Activated naive CD4-positive, alpha-beta T cell treated with anti-CD3 and anti-CD28 coated beads, Interleukin-2, amount 50 U/mL, for 16 hours (primary cell): ENCODE results near the gene GSK3A.

Source experiments
- DNase-seq: peaks from one replicate; pipeline ENCODE4 v3.0.0-alpha.2; 2020

GSK3A gene

DNA sequence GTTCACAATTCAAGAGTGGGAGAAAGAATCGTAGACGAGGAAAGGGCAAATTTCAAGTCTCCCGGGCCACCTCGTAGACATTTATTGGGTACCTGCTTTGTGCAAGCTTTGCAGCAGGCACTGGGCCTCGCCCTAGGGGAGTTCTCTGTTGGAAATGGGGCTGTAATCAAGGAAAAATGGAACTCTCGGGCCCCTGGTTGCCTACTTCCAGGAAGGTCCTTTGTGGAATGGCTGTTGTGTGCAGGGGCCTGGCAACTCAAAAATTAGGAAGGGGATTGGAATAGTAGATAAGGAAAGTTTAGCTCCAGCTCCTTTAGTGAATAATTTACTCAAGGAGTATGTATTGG is 21.7 kb downstream of the GSK3A start:
- no peak for DNase-seq

DNA sequence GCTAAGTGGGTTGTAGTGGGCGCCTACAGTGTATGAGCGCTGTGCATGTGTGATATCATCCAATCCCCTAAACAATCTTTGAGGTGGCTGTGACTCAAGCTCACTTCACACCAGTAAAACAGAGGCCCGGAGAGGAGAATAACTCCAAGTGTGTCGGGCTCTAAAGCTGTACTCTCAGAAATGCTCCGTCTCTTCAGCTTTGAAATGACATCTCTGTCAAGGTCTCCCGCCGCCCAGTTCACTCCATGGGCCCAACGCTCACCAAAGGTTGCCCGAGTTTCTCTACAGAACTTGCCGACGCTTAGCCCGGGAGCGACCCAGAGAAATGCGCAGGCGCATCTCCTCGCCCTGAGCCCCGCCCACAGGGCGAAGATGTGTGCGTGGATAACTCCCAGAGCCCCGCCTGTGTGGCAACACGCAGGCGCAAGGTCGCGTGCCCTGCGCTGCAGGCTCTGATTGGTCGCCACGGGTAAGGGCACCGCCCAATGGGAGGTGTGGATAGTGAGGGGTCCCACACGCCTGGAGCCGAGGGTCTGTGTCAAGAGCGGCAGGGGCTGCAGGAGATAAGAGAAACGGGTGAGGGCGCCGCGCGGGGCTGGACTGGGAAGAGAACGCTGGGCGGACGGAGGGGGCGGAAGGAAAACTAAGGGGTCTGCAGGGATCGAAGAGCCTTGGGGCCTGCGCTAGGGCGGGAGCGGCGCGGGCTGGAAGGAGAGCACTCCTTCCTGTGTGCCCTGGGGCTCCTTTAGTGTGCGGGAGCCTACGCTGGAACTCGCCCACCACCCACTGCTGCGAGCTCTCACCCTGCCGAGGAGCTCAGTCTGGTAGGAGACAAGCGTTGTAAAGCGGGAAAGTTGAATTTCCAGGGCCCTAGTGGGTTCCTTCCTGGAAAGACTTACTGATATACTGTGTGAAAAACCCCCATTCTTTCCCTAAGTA is 22.3 kb downstream of the GSK3A start, which contains the start of gene ZNF526:
ZNF526 (plus strand) TSS at position 501 of the 939 bp plus-strand sequence. CDS start 4,092 bp downstream, outside the sequence.
- DNase-seq, result peak; percentile 99

DNA sequence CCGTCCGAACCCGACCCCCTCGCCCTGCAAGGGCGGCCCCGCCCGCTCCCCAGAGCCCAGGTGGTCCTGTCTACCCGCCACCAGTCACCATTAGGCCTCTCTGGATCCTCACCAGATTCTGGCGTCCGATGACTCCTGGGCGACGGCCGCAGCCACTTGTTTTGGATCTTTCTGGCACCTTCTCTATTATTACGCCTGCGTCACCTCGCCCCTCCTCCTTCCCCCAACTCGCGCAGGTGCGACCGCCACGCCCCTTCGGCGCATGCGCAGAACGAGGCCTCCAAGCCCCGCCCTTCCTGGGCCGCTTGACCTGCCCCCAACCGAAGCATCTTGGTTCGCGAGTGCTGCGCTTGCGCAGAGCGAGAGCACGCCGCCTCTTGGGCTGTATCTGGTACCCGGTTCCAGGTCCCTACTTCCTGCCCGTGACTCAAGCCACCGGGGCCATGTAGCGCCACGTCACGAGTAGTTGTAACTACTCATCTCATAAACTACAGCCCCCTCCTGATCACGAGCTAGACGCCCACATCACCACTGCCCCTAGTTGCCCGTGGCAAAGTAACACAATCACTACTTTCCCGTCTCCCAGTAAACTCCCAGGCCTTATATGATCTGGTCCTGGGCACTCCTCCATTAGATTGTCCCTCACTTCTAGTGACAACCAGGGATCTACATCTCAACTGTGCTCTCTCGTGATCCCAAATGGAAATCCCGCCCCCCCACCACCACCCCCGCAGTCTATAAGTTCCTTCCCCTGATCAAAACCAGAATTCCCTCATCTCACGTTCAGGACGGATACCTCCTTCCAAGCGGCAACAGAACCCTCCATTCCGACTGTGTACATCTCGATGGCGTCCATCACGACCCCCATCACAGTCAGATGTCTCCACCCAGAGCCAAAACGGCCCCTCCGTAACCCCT is 24.6 kb downstream of the GSK3A start, which contains the start of gene DEDD2:
DEDD2 (minus strand) TSS at position 158 of the 918 bp plus-strand sequence. CDS start 670 bp downstream, outside the sequence.
- peak; percentile 98 for DNase-seq

DNA sequence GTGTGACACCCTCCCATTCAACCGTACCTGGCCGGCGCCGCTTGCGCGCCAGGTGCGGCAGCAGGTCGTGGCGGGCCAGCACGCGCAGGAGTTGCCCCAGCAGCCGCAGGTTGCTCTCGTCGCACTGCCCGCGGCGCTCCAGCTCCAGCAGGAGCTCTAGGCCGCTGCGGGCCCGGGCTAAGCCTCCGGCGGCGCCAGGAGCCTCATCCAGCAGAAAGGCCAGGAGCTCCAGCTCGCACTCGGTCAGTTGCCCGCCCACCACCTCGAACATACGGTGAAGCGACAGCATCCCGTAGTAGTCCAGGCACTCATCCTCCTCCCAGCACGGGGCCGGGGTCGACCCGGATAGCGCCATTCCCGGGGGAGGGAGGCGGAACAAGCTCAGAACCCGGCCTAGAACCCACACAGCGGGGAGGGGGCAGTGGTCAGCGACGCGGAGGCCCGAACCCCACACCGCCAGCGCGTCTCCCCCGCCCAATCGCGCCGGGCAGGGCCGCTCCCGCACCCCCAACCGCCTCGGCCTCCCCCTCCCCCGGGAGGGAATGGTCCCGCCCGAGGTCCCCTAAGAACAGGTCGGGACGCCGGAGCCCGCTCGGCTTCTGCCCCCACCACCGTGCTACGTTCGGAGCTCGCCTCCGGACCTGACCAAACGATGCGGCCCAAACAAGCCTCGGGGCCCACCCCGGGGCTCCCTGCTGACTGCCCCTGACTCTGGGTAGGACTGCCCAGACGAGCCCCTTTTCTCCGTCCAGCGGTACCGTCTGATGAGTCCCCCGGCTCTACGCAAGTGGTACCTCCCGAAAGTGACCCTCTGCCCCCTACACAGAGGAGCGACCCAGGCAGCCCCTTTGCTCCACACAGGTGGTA is 25.5 kb downstream of the GSK3A start:
- peak; percentile 33 for DNase-seq

DNA sequence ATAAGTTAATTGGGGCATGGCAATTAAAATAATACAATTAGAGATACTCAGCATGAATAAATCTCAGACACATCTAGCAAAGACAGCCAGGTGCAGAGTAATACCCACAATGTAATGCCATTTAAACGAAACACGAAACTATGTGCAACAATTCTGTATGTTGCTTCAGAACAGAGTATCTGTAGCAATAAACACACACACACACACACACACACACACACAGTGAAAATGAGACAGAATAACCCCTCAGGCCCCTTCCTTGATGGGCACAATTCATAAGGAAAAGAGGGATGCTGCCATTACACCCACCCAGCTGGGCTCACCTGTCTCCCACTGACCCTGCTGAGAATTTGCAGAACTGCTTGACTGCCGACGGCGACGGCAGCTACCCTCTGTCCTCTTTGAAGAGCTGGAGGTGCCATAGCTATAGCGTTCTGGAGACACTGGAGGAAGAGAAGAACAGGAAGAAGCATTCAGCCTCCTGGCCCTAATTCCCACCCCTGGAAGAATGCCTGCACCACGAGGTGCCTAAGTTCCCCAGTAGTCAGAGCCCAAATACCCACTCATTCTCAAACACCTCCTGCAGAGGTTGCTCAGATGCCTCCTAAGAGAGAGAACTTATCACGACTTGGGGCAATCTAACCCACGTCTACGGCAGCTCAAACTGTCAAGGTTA is 27.5 kb downstream of the GSK3A start:
- DNase-seq, result no peak

DNA sequence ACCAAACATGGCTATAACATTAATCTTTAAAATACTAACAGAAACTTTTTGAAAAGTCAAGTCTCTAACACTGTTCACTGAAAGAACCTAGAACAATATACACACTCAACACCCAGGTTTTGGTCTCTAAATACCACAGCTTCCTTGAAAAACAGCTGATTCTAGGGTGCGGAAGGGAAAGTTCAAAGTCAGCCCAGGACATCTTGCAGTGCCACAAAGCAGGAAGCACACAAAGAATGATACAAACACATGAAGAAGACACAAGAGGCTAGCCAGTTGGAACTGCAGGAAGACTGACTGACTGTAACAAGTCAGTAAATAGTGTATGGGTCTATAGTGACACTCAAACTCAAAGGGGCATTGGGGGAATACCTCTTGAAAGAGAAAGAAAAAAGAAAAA is 29.5 kb downstream of the GSK3A start:
- no peak for DNase-seq

DNA sequence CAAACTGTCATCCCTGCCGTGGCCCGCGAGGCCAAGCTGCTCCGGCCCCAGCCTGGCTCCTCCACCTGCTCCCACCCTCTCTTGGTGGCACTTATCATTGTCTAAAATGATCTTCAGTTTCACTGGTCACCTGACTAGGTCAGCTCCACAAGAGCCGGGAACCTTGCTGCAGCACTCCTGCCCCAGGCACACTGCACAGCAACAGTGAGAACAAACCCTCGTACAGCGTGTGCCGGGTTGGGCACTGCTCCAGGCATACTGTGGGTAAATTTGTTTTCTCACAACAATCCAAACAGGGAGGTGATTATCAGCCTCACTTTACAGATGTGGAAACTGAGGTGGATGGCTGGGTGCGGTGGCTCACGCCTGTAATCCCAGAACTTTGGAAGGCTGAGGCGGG is 33.8 kb downstream of the GSK3A start:
- no peak for DNase-seq

DNA sequence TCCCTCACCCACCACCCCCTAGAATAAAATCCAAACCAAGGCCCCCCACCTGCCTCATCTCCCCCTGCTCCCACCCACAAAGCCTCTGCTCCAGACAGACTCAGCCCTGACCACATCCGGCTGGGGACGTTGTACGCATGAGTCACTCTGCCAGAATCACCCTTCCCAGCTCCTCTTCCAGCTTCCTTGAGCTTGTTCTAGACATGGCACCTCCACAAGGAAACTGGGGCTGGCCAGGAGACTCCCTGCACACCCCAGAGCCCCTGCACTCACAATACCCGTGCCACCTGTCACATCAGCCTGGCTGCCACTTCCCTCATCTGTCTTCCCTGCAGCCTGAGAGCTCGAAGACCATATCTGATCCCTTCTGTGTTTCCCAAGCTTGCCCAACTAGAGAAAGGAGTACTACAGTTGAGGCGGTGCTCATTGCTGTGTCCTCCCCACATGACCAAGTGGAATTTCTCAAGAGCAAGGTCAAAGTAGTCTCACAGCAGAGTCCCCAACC is 34.6 kb downstream of the GSK3A start:
- DNase-seq, result no peak

DNA sequence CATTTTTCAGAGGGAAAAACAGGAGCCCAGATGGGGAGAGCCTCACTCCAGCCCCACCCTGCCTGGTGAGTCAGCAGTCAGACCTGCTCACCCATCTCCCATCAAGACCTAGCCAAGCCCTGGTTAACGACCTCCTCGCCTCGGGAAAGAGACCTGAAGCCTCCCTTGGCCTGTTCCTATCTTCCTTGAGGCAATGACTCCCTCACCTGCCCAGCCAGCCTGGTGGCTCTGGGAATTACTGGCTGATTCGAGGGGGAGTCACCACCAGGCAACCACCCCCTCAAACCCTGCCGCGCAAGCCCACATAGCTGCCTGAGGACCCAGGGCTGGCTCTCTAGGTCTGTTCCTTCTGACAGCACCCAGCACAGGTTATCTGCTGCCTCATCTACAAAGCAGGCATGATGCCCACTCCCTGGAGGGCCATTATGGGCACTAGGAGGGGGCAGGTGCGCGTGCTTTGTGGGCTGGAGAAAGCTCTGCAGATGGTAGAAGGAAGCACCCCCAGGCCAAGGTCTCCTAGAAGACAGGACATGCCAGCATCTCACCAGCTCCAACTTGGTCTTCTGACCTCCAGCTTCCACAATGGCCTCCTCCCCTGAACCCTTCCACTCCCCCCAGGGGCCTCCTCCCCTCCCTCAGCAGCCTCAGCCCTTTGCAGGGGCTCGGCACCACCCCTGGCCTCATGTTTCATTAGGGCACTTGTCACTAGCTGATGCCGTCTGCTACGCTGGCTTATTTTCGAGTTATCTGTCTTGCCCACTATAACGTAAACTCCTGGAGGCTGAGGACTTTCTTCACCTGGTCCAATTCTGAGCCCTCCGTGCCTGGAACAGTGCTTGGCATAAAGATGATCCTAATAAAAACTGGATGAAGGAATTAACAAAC is 35.3 kb downstream of the GSK3A start:
- no peak for DNase-seq

DNA sequence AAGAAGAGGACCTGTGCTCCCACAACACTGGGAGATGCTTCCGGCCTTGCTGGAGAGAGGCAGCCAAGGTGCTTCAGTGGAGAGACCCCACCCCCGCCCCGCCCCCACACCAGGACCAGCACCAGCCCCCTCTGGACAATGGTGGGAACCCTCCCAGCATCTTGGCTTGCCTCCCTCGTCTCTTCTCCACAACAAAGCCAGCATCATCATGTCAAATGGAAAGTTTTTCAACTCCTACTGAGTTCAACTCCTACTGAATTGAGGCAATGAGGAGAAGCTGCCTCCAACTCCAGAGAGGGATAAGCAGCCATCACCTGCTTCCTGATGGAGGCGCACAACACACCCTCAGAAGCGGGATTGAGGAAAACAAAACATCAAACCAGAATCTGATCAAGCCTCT is 37.7 kb downstream of the GSK3A start:
- no peak for DNase-seq

DNA sequence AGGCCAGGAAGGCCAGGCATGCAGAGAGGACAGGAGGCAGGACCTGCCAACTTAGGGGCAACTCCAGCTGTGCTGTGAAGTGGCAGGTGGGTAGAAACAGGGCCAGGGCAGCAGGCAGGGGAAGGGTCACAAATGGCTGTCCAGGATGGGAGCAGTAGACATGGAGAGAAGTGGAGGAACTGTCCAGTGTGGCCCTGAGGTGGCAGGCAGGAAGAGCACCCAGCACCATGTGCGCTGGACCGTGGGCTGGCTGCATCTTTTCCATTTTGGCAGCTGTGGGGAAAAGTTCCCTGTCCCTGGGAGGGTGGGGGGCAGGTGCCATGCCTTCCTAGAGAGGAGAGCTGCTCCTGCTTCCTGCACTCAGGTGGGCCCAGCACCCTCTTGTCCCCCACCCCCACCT is 38.7 kb downstream of the GSK3A start:
- no peak for DNase-seq

DNA sequence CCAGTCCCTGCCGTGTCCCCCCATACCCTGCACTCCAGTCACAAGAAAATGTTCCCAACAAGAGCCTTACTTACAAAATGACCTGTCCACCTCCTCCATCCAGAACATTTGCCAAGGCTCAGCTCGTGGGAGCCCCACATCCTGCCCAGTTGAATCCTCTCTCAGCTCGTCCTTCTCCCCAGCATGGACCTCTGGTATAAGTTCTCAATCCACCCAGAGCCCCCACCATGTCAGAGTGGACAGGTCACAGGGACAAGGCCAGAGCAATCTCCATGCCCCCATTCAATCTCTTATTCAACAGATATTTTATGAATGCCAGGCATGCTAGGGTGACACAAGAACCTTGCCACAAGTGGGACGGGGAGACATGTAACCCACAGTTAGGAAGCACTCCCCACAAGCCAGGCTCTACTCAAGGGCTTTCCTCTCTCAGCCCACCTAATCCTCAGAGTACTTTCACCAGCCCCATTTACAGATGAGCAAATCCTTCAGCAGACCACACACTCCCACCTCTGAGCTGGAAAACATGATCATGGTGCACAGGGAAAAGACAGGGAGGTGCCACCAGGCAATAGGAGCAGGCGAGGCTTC is 40.0 kb downstream of the GSK3A start:
- no peak for DNase-seq

DNA sequence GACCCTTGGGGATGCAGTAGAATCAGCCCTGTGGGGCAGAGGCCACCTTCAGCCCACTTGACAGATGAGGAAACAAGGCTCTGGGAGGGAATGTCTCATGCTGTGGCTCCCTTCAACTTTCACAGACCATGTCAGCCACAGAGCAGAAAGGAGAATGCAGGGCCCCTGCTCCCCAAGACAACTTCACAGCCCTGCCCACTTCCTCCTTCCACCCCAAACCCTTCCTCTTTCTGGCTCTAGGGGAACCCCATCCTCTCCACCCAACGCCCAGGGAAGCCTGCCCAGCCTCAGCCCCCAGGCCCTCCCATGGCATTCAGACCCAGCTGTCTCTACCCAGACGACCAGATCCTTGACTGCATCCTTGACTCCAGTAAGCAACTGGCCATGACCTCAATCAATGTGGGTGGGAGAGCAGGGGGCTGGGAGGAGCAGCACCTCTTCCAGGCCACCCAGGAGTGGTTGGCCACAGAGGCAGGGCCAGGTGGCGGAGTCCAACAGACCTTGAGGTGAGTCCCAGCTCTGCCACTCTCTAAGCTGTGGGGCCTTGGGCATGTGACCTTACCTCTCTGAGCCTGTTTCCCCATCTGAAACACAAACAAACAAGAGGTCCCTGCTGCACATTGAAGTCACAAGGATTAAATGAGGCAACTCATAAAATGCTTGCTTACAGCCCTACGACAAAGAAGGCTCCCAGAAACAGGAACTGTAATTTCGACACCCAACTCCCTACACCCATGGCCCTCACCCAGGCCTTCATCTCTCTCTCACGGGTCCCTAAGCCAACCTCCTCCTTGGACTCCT is 40.7 kb downstream of the GSK3A start:
- no peak for DNase-seq

DNA sequence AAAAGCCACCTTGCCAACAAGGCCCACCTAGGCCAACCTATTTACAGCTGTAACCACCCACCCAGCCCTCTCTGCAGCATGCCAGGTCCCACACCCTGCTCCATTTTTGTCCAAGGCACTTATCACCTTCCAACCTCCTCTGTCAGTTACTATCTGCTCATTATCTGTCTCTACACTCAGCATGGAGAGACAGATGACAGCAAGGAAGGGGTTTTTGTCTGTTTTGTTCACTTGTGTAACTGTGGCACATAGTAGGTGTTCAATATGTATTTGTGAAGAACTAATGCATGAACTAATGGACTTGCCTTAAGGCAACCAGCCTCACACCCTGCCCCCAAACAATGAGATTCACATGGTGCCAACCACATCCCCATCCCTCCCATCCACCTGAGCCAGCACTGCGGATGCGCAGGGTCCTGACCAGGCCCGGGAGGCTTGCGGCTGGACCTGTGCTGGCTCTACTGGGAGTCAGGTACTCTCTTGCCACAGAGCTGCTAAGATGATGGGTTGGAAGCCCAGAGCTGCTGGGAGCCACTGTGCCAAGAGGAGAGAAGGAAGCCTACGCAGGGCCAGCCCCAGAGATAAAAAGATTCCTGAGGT is 42.2 kb downstream of the GSK3A start:
- DNase-seq, result no peak

DNA sequence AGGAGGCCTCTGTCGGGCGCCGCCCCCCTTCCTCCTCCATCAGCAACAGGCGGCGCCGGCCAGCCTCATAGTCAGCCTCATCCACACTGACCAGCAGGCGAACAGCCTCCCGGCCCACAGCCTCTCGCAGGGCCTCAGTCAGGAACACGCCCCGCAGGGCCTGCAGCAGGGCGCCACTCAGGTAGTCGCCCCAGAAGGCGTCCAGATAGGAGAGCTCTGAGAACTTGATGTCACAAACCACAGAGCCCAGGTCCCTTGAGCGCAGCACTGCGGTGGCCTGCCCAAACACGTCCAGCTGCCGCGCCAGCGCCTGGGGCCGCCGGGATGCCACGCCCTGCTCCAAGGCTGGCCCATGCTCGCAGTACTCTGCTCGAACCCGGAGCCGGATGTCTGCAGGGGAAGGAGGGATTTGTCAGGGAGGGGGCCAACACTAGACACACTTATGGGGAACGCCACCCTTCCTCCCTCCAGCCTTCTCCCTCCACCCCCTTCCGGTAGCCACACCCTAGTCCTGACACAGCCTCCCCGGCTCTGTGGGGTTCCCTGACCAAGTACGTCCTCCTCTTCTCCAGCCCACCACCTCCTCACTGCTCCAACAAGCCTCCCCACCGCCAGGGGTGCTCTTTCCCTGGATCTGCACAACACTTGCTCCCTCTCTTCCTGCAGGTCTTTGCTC is 42.8 kb downstream of the GSK3A start:
- DNase-seq, result peak; percentile 38

DNA sequence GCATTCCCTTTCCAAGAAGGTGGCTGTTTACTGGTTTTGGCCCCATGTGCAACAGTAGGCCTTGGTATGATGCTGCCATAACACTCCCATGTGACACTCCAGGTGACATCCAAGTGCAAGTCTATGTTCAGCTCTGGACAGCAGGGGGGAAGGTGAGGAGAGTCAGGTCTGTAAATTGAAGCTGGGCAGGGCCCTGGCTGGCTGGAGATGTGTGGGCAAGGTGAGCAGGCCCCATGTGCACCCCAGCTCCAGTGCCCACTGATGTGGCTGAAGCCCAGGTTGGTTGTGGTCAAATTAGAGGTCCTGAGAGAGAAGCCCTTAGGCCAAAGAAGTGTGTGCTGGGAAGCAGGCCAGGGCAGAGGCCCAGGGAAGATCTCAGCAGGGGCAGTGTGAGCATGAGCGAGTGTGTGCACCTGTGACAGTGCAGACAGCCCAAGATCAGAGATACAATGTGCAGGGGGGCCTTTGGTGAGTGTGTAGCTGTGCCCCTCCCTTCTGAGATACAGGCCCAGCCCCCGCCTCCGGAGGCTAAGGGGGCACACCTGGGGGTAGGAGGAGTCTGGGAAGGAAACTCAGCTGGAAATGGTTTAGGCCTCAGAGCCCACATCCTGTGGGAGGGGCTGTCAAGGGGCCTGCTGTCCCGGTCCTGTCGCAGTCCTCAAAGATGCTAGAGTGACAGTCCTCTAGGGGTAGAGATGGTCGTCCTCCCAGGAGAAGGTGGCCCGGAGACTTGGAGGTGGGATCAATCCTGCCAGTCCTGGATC is 43.5 kb downstream of the GSK3A start:
- peak; percentile 42 for DNase-seq

DNA sequence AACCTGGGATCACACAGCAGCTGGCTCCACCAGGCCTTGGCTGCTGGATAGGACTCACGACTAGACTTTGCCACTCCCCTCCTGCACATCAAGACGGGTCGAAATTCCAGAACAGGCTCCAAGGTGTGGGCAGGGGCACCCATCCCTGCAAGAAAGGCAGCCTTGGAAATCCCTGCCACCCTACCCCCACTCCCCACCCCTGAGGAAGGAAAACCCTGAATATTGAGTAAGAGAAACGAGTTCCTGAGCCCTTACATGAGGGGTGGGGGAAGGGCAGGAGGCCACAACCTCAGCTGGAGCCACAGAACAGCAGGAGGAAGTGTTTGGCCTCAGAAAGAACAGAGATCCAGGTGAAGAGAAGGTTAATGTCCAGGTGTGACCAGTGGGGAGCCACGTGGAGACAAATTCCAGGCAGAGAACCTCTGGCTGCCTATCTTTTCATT is 45.0 kb downstream of the GSK3A start:
- no peak for DNase-seq
